IPS-20b (cell line): Measurements from ENCODE around the gene HMOX2.

Experiments used
- H3K27ac ChIP-seq: one replicate; pipeline ENCODE4 v1.5.1; 2013; ENCODE audit warnings: low read length
- H3K27me3 ChIP-seq: 2 replicates; pipeline ENCODE4 v1.6.1; 2013; ENCODE audit warnings: mild to moderate bottlenecking, low read length, inconsistent platforms; ENCODE audit not compliant: insufficient read depth
- H3K36me3 ChIP-seq: 2 replicates; pipeline ENCODE4 v1.6.1; 2013; ENCODE audit warnings: low read depth, mild to moderate bottlenecking, inconsistent platforms, low read length, moderate library complexity; ENCODE audit not compliant: insufficient read depth
- H3K4me1 ChIP-seq: 2 replicates; pipeline ENCODE4 v1.6.1; 2013; ENCODE audit warnings: mild to moderate bottlenecking, control low read depth, inconsistent platforms, low read length, moderate library complexity; ENCODE audit not compliant: insufficient read depth
- H3K4me3 ChIP-seq: 2 replicates; pipeline ENCODE4 v1.5.1; 2013; ENCODE audit warnings: mild to moderate bottlenecking, low read length, inconsistent platforms
- H3K9ac ChIP-seq: 2 replicates; pipeline ENCODE4 v1.6.1; 2013; ENCODE audit warnings: low read depth, mild to moderate bottlenecking, inconsistent platforms, low read length, moderate library complexity
- H3K9me3 ChIP-seq: 2 replicates; pipeline ENCODE4 v1.6.1; 2013; ENCODE audit warnings: mild to moderate bottlenecking, low read depth, low read length, inconsistent platforms; ENCODE audit not compliant: insufficient read depth

Gene HMOX2

GRCh38 chr16:4489030-4489429 lies 12.8 kb downstream of the HMOX2 start:
- no peak overlapping the region for H3K27ac ChIP-seq
- H3K4me1 ChIP-seq, result no peaks in the 10 kb centered on the region
- no peaks in the 10 kb centered on the region for H3K9me3 ChIP-seq
- no peak overlapping the region for H3K4me3 ChIP-seq
- peaks cover 3% of the 10 kb centered on the region; the same call in 1 of the 2 replicates for H3K36me3 ChIP-seq
- H3K9ac ChIP-seq, result no peak overlapping the region
- no peaks in the 10 kb centered on the region for H3K27me3 ChIP-seq

- Histone ChIP-seq H3K36me3 (peaks cover 3% of the 10 kb centered on the region; the same call in 1 of the 2 replicates), H3K4me3 (no peak overlapping the region), H3K4me1 (peaks cover 13% of the 10 kb centered on the region), H3K27ac (no peak overlapping the region), H3K27me3 (no peaks in the 10 kb centered on the region), H3K9me3 (no peaks in the 10 kb centered on the region), H3K9ac (no peak overlapping the region)
These were observed 15.7 kb downstream of the HMOX2 start for GRCh38 chr16:4491898-4492297.

- Histone ChIP-seq H3K27ac (no peak overlapping the region), H3K4me1 (peaks cover 15% of the 10 kb centered on the region), H3K9ac (no peak overlapping the region), H3K9me3 (no peaks in the 10 kb centered on the region), H3K36me3 (peaks cover 3% of the 10 kb centered on the region; the same call in 1 of the 2 replicates), H3K27me3 (no peaks in the 10 kb centered on the region), H3K4me3 (no peak overlapping the region)
These were observed 18.7 kb downstream of the HMOX2 start for GRCh38 chr16:4494746-4495490.

- Histone ChIP-seq H3K27me3 (no peaks in the 10 kb centered on the region), H3K9me3 (no peaks in the 10 kb centered on the region), H3K4me3 (no peak overlapping the region), H3K4me1 (peaks cover 21% of the 10 kb centered on the region), H3K36me3 (peaks cover 3% of the 10 kb centered on the region; the same call in 1 of the 2 replicates), H3K9ac (no peak overlapping the region), H3K27ac (no peak overlapping the region)
These were observed 19.6 kb downstream of the HMOX2 start for GRCh38 chr16:4495766-4496165.

GRCh38 chr16:4496305-4496704 lies 20.1 kb downstream of the HMOX2 start:
- peaks cover 3% of the 10 kb centered on the region; the same call in 1 of the 2 replicates for H3K36me3 ChIP-seq
- H3K9me3 ChIP-seq, result no peaks in the 10 kb centered on the region
- H3K4me1 ChIP-seq, result peaks cover 24% of the 10 kb centered on the region
- H3K27me3 ChIP-seq, result no peaks in the 10 kb centered on the region
- no peak overlapping the region for H3K9ac ChIP-seq
- no peak overlapping the region for H3K4me3 ChIP-seq
- H3K27ac ChIP-seq, result no peak overlapping the region

GRCh38 chr16:4498546-4499195 lies 22.5 kb downstream of the HMOX2 start:
- Histone ChIP-seq H3K4me3 (no peak overlapping the region), H3K27ac (no peak overlapping the region), H3K9me3 (no peaks in the 10 kb centered on the region), H3K27me3 (no peaks in the 10 kb centered on the region), H3K9ac (no peak overlapping the region), H3K4me1 (peaks cover 24% of the 10 kb centered on the region), H3K36me3 (peaks cover 3% of the 10 kb centered on the region; the same call in 1 of the 2 replicates)

GRCh38 chr16:4499196-4499555 lies 23.0 kb downstream of the HMOX2 start:
- Histone ChIP-seq H3K9me3 (no peaks in the 10 kb centered on the region), H3K27me3 (no peaks in the 10 kb centered on the region), H3K4me3 (no peak overlapping the region), H3K9ac (no peak overlapping the region), H3K4me1 (peaks cover 24% of the 10 kb centered on the region), H3K27ac (no peak overlapping the region), H3K36me3 (peaks cover 3% of the 10 kb centered on the region; the same call in 1 of the 2 replicates)

GRCh38 chr16:4500272-4500671 lies 24.1 kb downstream of the HMOX2 start:
- no peaks in the 10 kb centered on the region for H3K27me3 ChIP-seq
- H3K36me3 ChIP-seq, result peaks cover 3% of the 10 kb centered on the region; the same call in 1 of the 2 replicates
- H3K9ac ChIP-seq, result peak overlapping the region; percentile 33; the same call in 1 of the 2 replicates
- no peak overlapping the region for H3K27ac ChIP-seq
- no peak overlapping the region for H3K4me3 ChIP-seq
- peaks cover 21% of the 10 kb centered on the region for H3K4me1 ChIP-seq
- no peaks in the 10 kb centered on the region for H3K9me3 ChIP-seq

- H3K4me3 ChIP-seq, result no peak overlapping the region
- H3K27me3 ChIP-seq, result no peaks in the 10 kb centered on the region
- no peak overlapping the region for H3K9ac ChIP-seq
- H3K9me3 ChIP-seq, result no peaks in the 10 kb centered on the region
- no peak overlapping the region for H3K27ac ChIP-seq
- H3K4me1 ChIP-seq, result peaks cover 15% of the 10 kb centered on the region; the same call in 1 of the 2 replicates
- peaks cover 3% of the 10 kb centered on the region; the same call in 1 of the 2 replicates for H3K36me3 ChIP-seq
These were observed 24.9 kb downstream of the HMOX2 start for GRCh38 chr16:4501071-4501478.

GRCh38 chr16:4505356-4506147 lies 29.4 kb downstream of the HMOX2 start:
- Histone ChIP-seq H3K27ac (no peak overlapping the region), H3K4me1 (peaks cover 5% of the 10 kb centered on the region; the same call in 1 of the 2 replicates), H3K27me3 (no peaks in the 10 kb centered on the region), H3K4me3 (no peak overlapping the region), H3K9ac (no peak overlapping the region), H3K9me3 (no peaks in the 10 kb centered on the region), H3K36me3 (peaks cover 38% of the 10 kb centered on the region)

GRCh38 chr16:4506450-4506849 lies 30.3 kb downstream of the HMOX2 start:
- Histone ChIP-seq H3K9ac (no peak overlapping the region), H3K27me3 (no peaks in the 10 kb centered on the region), H3K4me1 (no peaks in the 10 kb centered on the region; the same call in 1 of the 2 replicates), H3K9me3 (no peaks in the 10 kb centered on the region), H3K27ac (no peak overlapping the region), H3K36me3 (peaks cover 46% of the 10 kb centered on the region), H3K4me3 (no peak overlapping the region)
